Measurements from ENCODE around the gene GNAI2. TPM values are rescaled to one million over a fixed set of nuclear protein-coding genes. Genes with fewer than 3 reads are reported as not detected.
A peak's percentile ranks its signal among the peaks of the same experiment; 100 is the strongest.
"Not testable (repeated sequence)": the region's sequence is repeated elsewhere in the genome, so short reads cannot be mapped to it uniquely, and the experiment has no call there.

The GNAI2 gene
- total RNA-seq, 1 donor from 2014 or later, result 281 TPM

GRCh38 chr3:50241713-50242380 is 5.8 kb downstream of the GNAI2 start:
- TF ChIP-seq CTCF (IDR thresholded peaks at IDR 0.05), result no peak
- Mint-ChIP-seq H3K4me3 (peak overlapping the region; percentile 78), H3K9me3 (no peaks in the 10 kb centered on the region), H3K36me3 (ENCODE audit: low read depth) (peaks cover 42% of the 10 kb centered on the region), H3K27ac (peak overlapping the region; percentile 94), H3K27me3 (no peaks in the 10 kb centered on the region), H3K4me1 (peaks cover 87% of the 10 kb centered on the region)
- CTCF ChIA-PET, result interaction anchor here (10.5 kb wide), 1 partner anchor 14 kb away, joined by 76 read pairs; no protein-coding TSS in a partner anchor
- intact Hi-C loops (cut with micrococcal nuclease), result no loop called here
- DNase-seq (no peak), ATAC-seq (ENCODE audit: low read depth) (no peak)
- POLR2A ChIA-PET, result interaction anchor here (0.8 to 5.1 kb wide), 2 partner anchors 14 to 57 kb away, joined by 3 to 66 read pairs; partner anchors contain the start of genes HYAL3 and NAA80

- ATAC-seq (ENCODE audit: low read depth), result no peak
- no peak for TF ChIP-seq CTCF (IDR thresholded peaks at IDR 0.05)
- no peaks in the 10 kb centered on the region for H3K27me3 Mint-ChIP-seq
- H3K9me3 Mint-ChIP-seq, result no peaks in the 10 kb centered on the region
- H3K36me3 Mint-ChIP-seq (ENCODE audit: low read depth), result peaks cover 40% of the 10 kb centered on the region
- CTCF ChIA-PET, result interaction anchor here (1.6 to 10.5 kb wide), 3 partner anchors 15 to 50 kb away, joined by 4 to 76 read pairs (median 9); no protein-coding TSS in a partner anchor
- peak overlapping the region; percentile 78 for H3K4me3 Mint-ChIP-seq
- H3K27ac Mint-ChIP-seq, result peak overlapping the region; percentile 94
- H3K4me1 Mint-ChIP-seq, result peaks cover 89% of the 10 kb centered on the region
- DNase-seq, result no peak
- POLR2A ChIA-PET, result interaction anchor here (1.3 to 5.1 kb wide), 3 partner anchors 14 to 50 kb away, joined by 5 to 66 read pairs (median 6); partner anchors contain the start of gene IFRD2
- intact Hi-C loops (cut with micrococcal nuclease), result no loop called here
These were observed 6.4 kb downstream of the GNAI2 start for GRCh38 chr3:50242381-50242770.

- ATAC-seq (ENCODE audit: low read depth), result peak; percentile 61
- Mint-ChIP-seq H3K4me1 (peaks cover 88% of the 10 kb centered on the region), H3K27ac (peak overlapping the region; percentile 94), H3K9me3 (no peaks in the 10 kb centered on the region), H3K4me3 (peak overlapping the region; percentile 78), H3K27me3 (no peaks in the 10 kb centered on the region), H3K36me3 (ENCODE audit: low read depth) (peaks cover 34% of the 10 kb centered on the region)
- peak; percentile 60 for DNase-seq
- intact Hi-C loops (cut with micrococcal nuclease), result no loop called here
- CTCF ChIA-PET, result interaction anchor here (1.6 to 10.5 kb wide), 4 partner anchors 15 to 51 kb away, joined by 4 to 76 read pairs (median 7); no protein-coding TSS in a partner anchor
- POLR2A ChIA-PET, result interaction anchor here (0.5 to 5.1 kb wide), 10 partner anchors 8 to 143 kb away, joined by 3 to 66 read pairs (median 6); partner anchors contain the start of gene IFRD2
- TF ChIP-seq CTCF (IDR thresholded peaks at IDR 0.05), result no peak
These were observed 7.0 kb downstream of the GNAI2 start for GRCh38 chr3:50242851-50243542.

GRCh38 chr3:50243543-50243895 is 7.5 kb downstream of the GNAI2 start:
- Mint-ChIP-seq H3K4me3 (peak overlapping the region; percentile 78), H3K9me3 (no peaks in the 10 kb centered on the region), H3K4me1 (peaks cover 88% of the 10 kb centered on the region), H3K27ac (peak overlapping the region; percentile 94), H3K27me3 (no peaks in the 10 kb centered on the region), H3K36me3 (ENCODE audit: low read depth) (peaks cover 33% of the 10 kb centered on the region)
- intact Hi-C loops (cut with micrococcal nuclease), result no loop called here
- no peak for DNase-seq
- ChIA-PET CTCF (interaction anchor here (1.6 to 10.5 kb wide), 4 partner anchors 16 to 51 kb away, joined by 4 to 76 read pairs (median 7); no protein-coding TSS in a partner anchor), POLR2A (interaction anchor here (0.5 to 5.1 kb wide), 10 partner anchors 9 to 144 kb away, joined by 3 to 66 read pairs (median 6); partner anchors contain the start of gene IFRD2)
- no peak for ATAC-seq (ENCODE audit: low read depth)
- TF ChIP-seq CTCF (IDR thresholded peaks at IDR 0.05), result no peak

- DNase-seq; intact Hi-C loops (cut with micrococcal nuclease); H3K9me3 Mint-ChIP-seq; H3K27me3 Mint-ChIP-seq; ATAC-seq (ENCODE audit: low read depth): not testable (repeated sequence)
- H3K36me3 Mint-ChIP-seq (ENCODE audit: low read depth), result peaks cover 22% of the 10 kb centered on the region
- H3K4me3 Mint-ChIP-seq, result peak overlapping the region; percentile 19
- peak overlapping the region; percentile 94 for H3K27ac Mint-ChIP-seq
- POLR2A ChIA-PET, result interaction anchor here (0.6 to 5.1 kb wide), 3 partner anchors 16 to 72 kb away, joined by 3 to 66 read pairs (median 49); no protein-coding TSS in a partner anchor
- H3K4me1 Mint-ChIP-seq, result peaks cover 85% of the 10 kb centered on the region
- CTCF ChIA-PET, result interaction anchor here (1.6 to 10.5 kb wide), 2 partner anchors 15 to 17 kb away, joined by 5 to 76 read pairs; no protein-coding TSS in a partner anchor
These were observed 8.8 kb downstream of the GNAI2 start for GRCh38 chr3:50244813-50245212.
